K562 (cell line): ENCODE measurements around the gene DHODH. TPM values are rescaled to one million over a fixed set of nuclear protein-coding genes. Genes with fewer than 3 reads are reported as not detected.

Source experiments
- ATAC-seq: fragments of 200-7000 bp; cut with Tn5 transposase; 3 replicates; pipeline ENCODE4 v1.9.1; 2020; ENCODE audit warnings: moderate library complexity
- BruUV-seq: library from RNA; stranded (reverse); fragments of 400-500 nt; replicated peaks from 2 replicates; lab custom pipeline; 2021; lab: Mats Ljungman, UMichigan
- CTCF ChIA-PET: fragments of 300-600 bp; formaldehyde crosslinking; extraction: SDS; loops from one replicate; lab custom pipeline; 2021; ENCODE audit warnings: low intra/inter-chr PET ratio; lab: Yijun Ruan, JAX
- POLR2A ChIA-PET: fragments of 300-600, 350-650 bp; sonication (Branson Sonifier 250); formaldehyde crosslinking; extraction: SDS; loops from one replicate; lab custom pipeline; 2021; ENCODE audit warnings: antibody characterized with exemption, inconsistent platforms; lab: Yijun Ruan, JAX
- DNase-seq, 4 experiments: peaks; one replicate each; pipeline versions ENCODE4 v3.0.0 to v3.0.0-alpha.2; 2011 to 2018; ENCODE audit warnings: low spot score in 3 of 4, mixed read lengths in 3 of 4; ENCODE audit errors: extremely low read depth in 1 of 4
- FAIRE-seq: peaks from 2 replicates; lab custom pipeline; 2011; peaks lifted over from hg19 to GRCh38; lab: Jason Lieb, UNC
- H2AFZ ChIP-seq: 2 replicates; pipeline ENCODE4 v1.6.0; 2011; ENCODE audit warnings: low read depth, low read length, control low read depth, inconsistent platforms
- H3K27ac ChIP-seq: fragments of 200-600 bp; 3 replicates; pipeline ENCODE4 v1.8.0; 2011; ENCODE audit warnings: low read depth, mild to moderate bottlenecking, control low read depth, inconsistent platforms, low read length, moderate library complexity, mixed read lengths; ENCODE audit errors: extremely low read depth
- H3K27me3 ChIP-seq, 2 experiments: fragments of 300-600 bp in 1 of 2; 2 replicates in 1 of 2; 3 replicates in 1 of 2; pipeline versions ENCODE4 v1.6.0 to v1.8.0; 2011; ENCODE audit warnings: inconsistent platforms in 2 of 2, low read length in 2 of 2, mild to moderate bottlenecking in 1 of 2, mixed read lengths in 1 of 2, moderate library complexity in 1 of 2; ENCODE audit not compliant: control insufficient read depth in 2 of 2, insufficient read depth in 2 of 2
- H3K36me3 ChIP-seq: fragments of 300-600 bp; 3 replicates; pipeline ENCODE4 v1.8.0; 2011; ENCODE audit warnings: mild to moderate bottlenecking, low read length, inconsistent platforms; ENCODE audit not compliant: control insufficient read depth, insufficient read depth
- H3K4me1 ChIP-seq, 2 experiments: fragments of 200-600 bp in 1 of 2; replicated peaks in 1 of 2; 2 replicates in 1 of 2; 3 replicates in 1 of 2; pipeline versions ENCODE4 v1.5.1 to v1.8.0; 2011; ENCODE audit warnings: inconsistent platforms in 2 of 2, low read length in 2 of 2, mild to moderate bottlenecking in 1 of 2, mixed read lengths in 1 of 2, moderate library complexity in 1 of 2; ENCODE audit not compliant: control insufficient read depth in 2 of 2, insufficient read depth in 2 of 2
- H3K4me2 ChIP-seq: 2 replicates; pipeline ENCODE4 v1.6.1; 2011; ENCODE audit warnings: low read length, control low read depth, inconsistent platforms, mixed read lengths; ENCODE audit not compliant: insufficient read depth
- H3K4me3 ChIP-seq: fragments of 200-600 bp; sonication (generic), shearing (Covaris generic); 2 replicates; pipeline ENCODE4 v1.5.1; 2016; ENCODE audit warnings: control low read depth, inconsistent platforms
- H3K79me2 ChIP-seq: fragments of 200-600 bp; 3 replicates; pipeline ENCODE4 v1.8.0; 2011; ENCODE audit warnings: low read length, inconsistent platforms; ENCODE audit not compliant: control insufficient read depth, insufficient read depth
- H3K9ac ChIP-seq, 2 experiments: 2 replicates each; pipeline versions ENCODE4 v1.6.0 to v1.6.1; 2011; ENCODE audit warnings: low read depth in 2 of 2, low read length in 2 of 2, control low read depth in 1 of 2, inconsistent platforms in 1 of 2, mild to moderate bottlenecking in 1 of 2, mixed read lengths in 1 of 2; ENCODE audit not compliant: insufficient read depth in 1 of 2
- H3K9me1 ChIP-seq: one replicate; pipeline ENCODE4 v1.6.0; 2011; ENCODE audit warnings: inconsistent platforms, mild to moderate bottlenecking, low read length, moderate library complexity; ENCODE audit not compliant: control insufficient read depth, insufficient read depth
- H3K9me3 ChIP-seq: replicated peaks from 2 replicates; pipeline ENCODE4 v1.5.1; 2011; ENCODE audit warnings: low read depth, low read length, inconsistent platforms; ENCODE audit not compliant: control insufficient read depth, insufficient read depth
- H4K20me1 ChIP-seq: replicated peaks from 2 replicates; pipeline ENCODE4 v1.6.1; 2011; ENCODE audit warnings: low read length, inconsistent platforms, mixed read lengths; ENCODE audit not compliant: control insufficient read depth, insufficient read depth
- CBX8 ChIP-seq: fragments of 200-600 bp; sonication (generic); IDR thresholded peaks from 2 replicates; pipeline ENCODE4 v1.6.1; 2012; ENCODE audit warnings: borderline replicate concordance, mixed run types, low read depth, mild to moderate bottlenecking, moderate library complexity, mixed read lengths, low read length, control low read depth, inconsistent platforms; ENCODE audit not compliant: poor library complexity, severe bottlenecking; ENCODE audit errors: extremely low read depth
- CEBPZ ChIP-seq: fragments of 150-350 bp; IDR thresholded peaks from 2 replicates; pipeline ENCODE4 v1.6.1; 2014; ENCODE audit warnings: low read depth, mild to moderate bottlenecking, low read length, borderline replicate concordance
- E2F8 ChIP-seq: fragments of 450-650 bp; IDR thresholded peaks from 2 replicates; pipeline ENCODE4 v1.7.1; 2018; ENCODE audit warnings: mild to moderate bottlenecking, low read depth; ENCODE audit not compliant: partially characterized antibody
- FOXK2 ChIP-seq, 2 experiments: fragments of 450-650 bp; IDR thresholded peaks in 1 of 2; conservative IDR thresholded peaks in 1 of 2; 2 replicates each; pipeline ENCODE4 v1.6.1; 2016; ENCODE audit warnings: low read depth in 2 of 2, mild to moderate bottlenecking in 1 of 2
- HIVEP1 ChIP-seq: fragments of 250-450 bp; sonication (Bioruptor Pico); IDR thresholded peaks from 2 replicates; pipeline ENCODE4 v1.4.0; 2020; ENCODE audit warnings: mild to moderate bottlenecking
- KDM1A ChIP-seq, 2 experiments: fragments of 450-650 bp; IDR thresholded peaks; 2 replicates each; pipeline ENCODE4 v1.6.1; 2016; ENCODE audit warnings: mild to moderate bottlenecking in 2 of 2
- RAD21 ChIP-seq, 2 experiments: fragments of 250-450 bp in 1 of 2; fragments of 450-650 bp in 1 of 2; sonication (Bioruptor Pico) in 1 of 2; formaldehyde crosslinking in 1 of 2; IDR thresholded peaks in 1 of 2; conservative IDR thresholded peaks in 1 of 2; 2 replicates each; pipeline versions ENCODE4 v1.4.0 to v1.8.0; 2020 to 2022; ENCODE audit warnings: mild to moderate bottlenecking in 2 of 2, moderate library complexity in 1 of 2
- SMAD4 ChIP-seq: fragments of 250-450 bp; sonication (Bioruptor Pico); conservative IDR thresholded peaks from 2 replicates; pipeline ENCODE4 v1.8.0; 2021; ENCODE audit warnings: inconsistent platforms, mild to moderate bottlenecking, moderate library complexity
- XRCC3 ChIP-seq: fragments of 450-650 bp; IDR thresholded peaks from 2 replicates; pipeline ENCODE4 v1.6.1; 2017; ENCODE audit warnings: mild to moderate bottlenecking, moderate library complexity
- ZKSCAN8 ChIP-seq: fragments of 200-800 bp; sonication (Bioruptor generic); IDR thresholded peaks from 2 replicates; pipeline ENCODE4 v1.6.1; 2016; ENCODE audit warnings: missing genetic modification characterization, missing compliant biosample characterization
- WGBS: fragments of 100-300 bp; shearing (Covaris generic); methylation state at CpG from one replicate; pipeline ENCODE4 v1.1.6; 2016; ENCODE audit warnings: low coverage, mixed read lengths; ENCODE audit not compliant: insufficient coverage; ENCODE audit errors: missing lambda C conversion rate; 5-methylcytosine and 5-hydroxymethylcytosine counted together
- in situ Hi-C: fragments of 300-500 bp; cut with MboI; formaldehyde crosslinking; loops from 4 replicates; pipeline ENCODE4 v1.15.0; 2018; ENCODE audit warnings: inconsistent platforms, mixed read lengths
- intact Hi-C: fragments of 100-400 bp; cut with micrococcal nuclease; formaldehyde crosslinking; loops from 2 replicates; pipeline ENCODE4 v1.14.2; 2022
- polyA plus RNA-seq, 8 experiments: library from polyadenylated mRNA; depleted of rRNA in 4 of 8; stranded (reverse) in 5 of 8; unstranded in 3 of 8; fragments of >200 nt; fragmentation: Nextera tagmentation in 2 of 8; fragmentation: Illumina TruSeq in 1 of 8; extraction: Ambion mirVana in 2 of 8; extraction: Trizol in 1 of 8; gene quantifications; 2 replicates each; pipeline versions ENCODE4 v1.2.1 to v1.2.3, GENCODE V29; 2011 to 2014; ENCODE audit warnings: inconsistent platforms in 1 of 8, missing spikeins in 1 of 8
- total RNA-seq, 7 experiments: library from RNA; depleted of rRNA in 6 of 7; stranded (reverse); fragments of >200 nt in 6 of 7; fragmentation: Illumina TruSeq in 2 of 7; extraction: Trizol in 2 of 7; gene quantifications; 2 replicates each; pipeline versions ENCODE4 v1.2.1 to v1.2.3, GENCODE V29; 2011 to 2021; ENCODE audit warnings: low replicate concordance in 1 of 7

DHODH gene
- total and polyA plus RNA-seq, 9 of the 15 experiments (the other 6 are each of a cell fraction or from before 2014, with no cell fraction given), result 4.3 to 19.9 (median 12.7) TPM

- TF ChIP-seq FOXK2 (conservative IDR thresholded peaks at IDR 0.05 in 1 of 2, IDR thresholded peaks at IDR 0.05 in 1 of 2; ENCODE audit: low read depth in 2 of 2) (no peak), E2F8 (no peak), RAD21 (CRISPR knock-in tag; conservative IDR thresholded peaks at IDR 0.05 in 1 of 2, IDR thresholded peaks at IDR 0.05 in 1 of 2) (no peak), XRCC3 (no peak), CBX8 (no peak), KDM1A (IDR thresholded peaks at IDR 0.05) (no peak)
Measured at GRCh38 chr16:72015124-72015523, 6.6 kb downstream of the DHODH start (continued).

GRCh38 chr16:72018470-72018869 is 9.9 kb downstream of the DHODH start:
- intact Hi-C loops (no loop called here), in situ Hi-C loops (no loop called here)
- no TSS peak for BruUV-seq
- Histone ChIP-seq H3K9me3 (no peaks in the 10 kb centered on the region), H3K9me1 (no peaks in the 10 kb centered on the region), H3K27ac (no peak overlapping the region), H3K4me1 (peaks cover 12 to 13% of the 10 kb centered on the region in 2 experiments), H2AFZ (no peak overlapping the region), H3K4me3 (no peak overlapping the region), H3K4me2 (no peak overlapping the region), H4K20me1 (no peaks in the 10 kb centered on the region), H3K9ac (0 out of 4 replicates have a peak overlapping the region, but pooled peaks of 1 of the 2 experiments have one; percentile 12), H3K79me2 (no peaks in the 10 kb centered on the region; the same call in 2 of the 3 replicates), H3K27me3 (no peaks in the 10 kb centered on the region), H3K36me3 (peaks cover 77% of the 10 kb centered on the region)
- DNase-seq, result no peak
- CTCF ChIA-PET, result no interaction called here
- 93% methylated on average over 6 of the region's 9 CpGs for WGBS
- no peak for TF ChIP-seq SMAD4
- no peak for TF ChIP-seq ZKSCAN8
- TF ChIP-seq CEBPZ, result no peak
- TF ChIP-seq HIVEP1, result no peak
- ATAC-seq, result no peak
- POLR2A ChIA-PET, result interaction anchor here (0.6 kb wide), 1 partner anchor 187 kb away, joined by 3 read pairs; no protein-coding TSS in a partner anchor
- no peak for FAIRE-seq
